Measurements from ENCODE around the gene CD44.

- no peak for TF ChIP-seq CTCF (IDR thresholded peaks at IDR 0.05)
- TF ChIP-seq POLR2A (IDR thresholded peaks at IDR 0.05) = no peak
These were observed 23.3 kb upstream of the CD44 start for GRCh38 chr11:35115688-35116030.

Data from heart left ventricle (tissue), 13 donors.